Superior temporal gyrus (tissue), 1 donor: ENCODE results near the gene USP49.

ENCODE experiments used
- DNase-seq: peaks from one replicate; pipeline ENCODE4 v3.0.0-alpha.2; 2016; ENCODE audit errors: extremely low spot score

Gene USP49

GRCh38 chr6:41929924-41930323 is 34.7 kb upstream of the USP49 start:
- DNase-seq, result no peak

GRCh38 chr6:41927253-41927652 is 32.1 kb upstream of the USP49 start:
- DNase-seq, result no peak

GRCh38 chr6:41922154-41922553 is 27.0 kb upstream of the USP49 start:
- DNase-seq, result no peak

- DNase-seq, result no peak
Observed at GRCh38 chr6:41921712-41921998, 26.5 kb upstream of the USP49 start.

- DNase-seq, result peak; percentile 99
Observed at GRCh38 chr6:41920921-41921711, 25.9 kb upstream of the USP49 start, which contains the start of the genes BYSL and MED20. BYSL (plus strand) TSS chr6:41921499; CDS start chr6:41921563, 64 bp downstream. MED20 (minus strand) TSS chr6:41921139; CDS start chr6:41921018, 121 bp downstream.

GRCh38 chr6:41917528-41917927 is 22.4 kb upstream of the USP49 start:
- no peak for DNase-seq

- DNase-seq, result no peak
Observed at GRCh38 chr6:41914869-41915530, 19.8 kb upstream of the USP49 start.

GRCh38 chr6:41914343-41914742 is 19.2 kb upstream of the USP49 start:
- DNase-seq, result no peak

GRCh38 chr6:41909727-41910126 is 14.6 kb upstream of the USP49 start:
- no peak for DNase-seq

- no peak for DNase-seq
Observed at GRCh38 chr6:41901882-41902519, 6.8 kb upstream of the USP49 start.

GRCh38 chr6:41900861-41901260 is 5.7 kb upstream of the USP49 start:
- no peak for DNase-seq

GRCh38 chr6:41896281-41896680 is 1.1 kb upstream of the USP49 start:
- no peak for DNase-seq

- no peak for DNase-seq
Observed at GRCh38 chr6:41894366-41895299, 542 bp downstream of the USP49 start.

GRCh38 chr6:41892921-41893564 is 2.1 kb downstream of the USP49 start:
- DNase-seq, result no peak

GRCh38 chr6:41887331-41887751 is 7.8 kb downstream of the USP49 start:
- DNase-seq, result no peak

- DNase-seq, result no peak
Observed at GRCh38 chr6:41885930-41886329, 9.2 kb downstream of the USP49 start.

- no peak for DNase-seq
Observed at GRCh38 chr6:41884957-41885356, 10.2 kb downstream of the USP49 start.

GRCh38 chr6:41881506-41881905 is 13.7 kb downstream of the USP49 start:
- DNase-seq, result no peak

- DNase-seq, result no peak
Observed at GRCh38 chr6:41878961-41879405, 16.2 kb downstream of the USP49 start.

- DNase-seq, result no peak
Observed at GRCh38 chr6:41878246-41878645, 16.9 kb downstream of the USP49 start.

GRCh38 chr6:41877051-41877680 is 18.0 kb downstream of the USP49 start:
- DNase-seq, result no peak
